Measurements from ENCODE around the gene TOX2. TPM values are rescaled to one million over a fixed set of nuclear protein-coding genes. Genes with fewer than 3 reads are reported as not detected.

Gene TOX2
- total and polyA plus RNA-seq, 4 experiments from 2014 or later = 0.22 to 1.1 (median 0.49) TPM

DNA sequence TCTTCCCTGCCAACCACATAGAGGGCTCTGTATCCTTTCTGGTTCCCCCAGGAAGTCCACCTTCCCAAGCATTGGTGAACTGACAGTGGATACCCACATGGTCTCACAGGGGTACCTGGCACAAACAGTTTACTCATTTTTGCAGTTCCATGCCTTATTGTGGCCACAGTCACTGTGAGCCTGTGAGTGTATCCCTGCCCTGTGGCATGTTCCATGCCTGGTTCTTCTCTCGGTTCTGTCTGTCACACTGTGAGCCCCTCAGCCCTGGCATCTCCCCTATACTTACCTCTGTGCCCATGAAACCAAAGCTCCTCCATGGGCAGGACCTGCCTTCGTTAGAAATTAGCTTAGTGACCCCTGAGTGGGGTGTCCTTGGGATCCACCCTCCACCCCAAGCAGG, 107.8 kb downstream of the TOX2 start:
- CTCF ChIA-PET (ENCODE audit: partially characterized antibody) = no interaction called here

GRCh38 chr20:44023515-44024371, 109.1 kb downstream of the TOX2 start:
- Mint-ChIP-seq H3K4me3 (no peak overlapping the region), H3K4me1 (peaks cover 27 to 42% (median 34%) of the 10 kb centered on the region in 4 donors), H3K36me3 (no peaks in the 10 kb centered on the region), H3K27ac (no peak overlapping the region), H3K27me3 (peaks cover 6 to 17% of the 10 kb centered on the region in 2 donors), H3K9me3 (no peaks in the 10 kb centered on the region)
- H3K27me3 ChIP-seq (ENCODE audit: insufficient read depth, low read length) = no peaks in the 10 kb centered on the region
- CTCF ChIA-PET (ENCODE audit: partially characterized antibody) = no interaction called here
- intact Hi-C loops (cut with micrococcal nuclease) = no loop called here
- no peaks in the 10 kb centered on the region for H3K9me3 ChIP-seq (ENCODE audit: control insufficient read depth in 1 of 2, low read length in 2 of 2)
- no peak overlapping the region for H3K27ac ChIP-seq (ENCODE audit: low read depth, low read length)
- DNase-seq = no peak
- POLR2A ChIA-PET (ENCODE audit: partially characterized antibody) = no interaction called here
- no peaks in the 10 kb centered on the region for H3K36me3 ChIP-seq (ENCODE audit: insufficient read depth, low read length)
- peaks cover 45% of the 10 kb centered on the region for H3K4me1 ChIP-seq (ENCODE audit: insufficient read depth, low read length)
- H3K4me3 ChIP-seq (ENCODE audit: low read length in 2 of 2) = no peak overlapping the region

More for the DNA sequence above, 107.8 kb downstream of the TOX2 start:
- Histone ChIP-seq H3K27ac (ENCODE audit: low read depth, low read length) (no peak overlapping the region), H3K4me3 (ENCODE audit: low read length in 2 of 2) (no peak overlapping the region), H3K27me3 (ENCODE audit: insufficient read depth, low read length) (no peaks in the 10 kb centered on the region), H3K36me3 (ENCODE audit: insufficient read depth, low read length) (no peaks in the 10 kb centered on the region), H3K4me1 (ENCODE audit: insufficient read depth, low read length) (peaks cover 40% of the 10 kb centered on the region), H3K9me3 (ENCODE audit: control insufficient read depth in 1 of 2, low read length in 2 of 2) (no peaks in the 10 kb centered on the region)
- DNase-seq = no peak
- no peak overlapping the region for H3K4me3 Mint-ChIP-seq
- H3K36me3 Mint-ChIP-seq = no peaks in the 10 kb centered on the region
- H3K9me3 Mint-ChIP-seq = no peaks in the 10 kb centered on the region
- no peak overlapping the region for H3K27ac Mint-ChIP-seq
- POLR2A ChIA-PET (ENCODE audit: partially characterized antibody) = no interaction called here
- H3K4me1 Mint-ChIP-seq = peaks cover 24 to 41% (median 33%) of the 10 kb centered on the region in 4 donors
- H3K27me3 Mint-ChIP-seq = peaks cover 1 to 16% of the 10 kb centered on the region in 2 donors
- intact Hi-C loops (cut with micrococcal nuclease) = no loop called here

DNA sequence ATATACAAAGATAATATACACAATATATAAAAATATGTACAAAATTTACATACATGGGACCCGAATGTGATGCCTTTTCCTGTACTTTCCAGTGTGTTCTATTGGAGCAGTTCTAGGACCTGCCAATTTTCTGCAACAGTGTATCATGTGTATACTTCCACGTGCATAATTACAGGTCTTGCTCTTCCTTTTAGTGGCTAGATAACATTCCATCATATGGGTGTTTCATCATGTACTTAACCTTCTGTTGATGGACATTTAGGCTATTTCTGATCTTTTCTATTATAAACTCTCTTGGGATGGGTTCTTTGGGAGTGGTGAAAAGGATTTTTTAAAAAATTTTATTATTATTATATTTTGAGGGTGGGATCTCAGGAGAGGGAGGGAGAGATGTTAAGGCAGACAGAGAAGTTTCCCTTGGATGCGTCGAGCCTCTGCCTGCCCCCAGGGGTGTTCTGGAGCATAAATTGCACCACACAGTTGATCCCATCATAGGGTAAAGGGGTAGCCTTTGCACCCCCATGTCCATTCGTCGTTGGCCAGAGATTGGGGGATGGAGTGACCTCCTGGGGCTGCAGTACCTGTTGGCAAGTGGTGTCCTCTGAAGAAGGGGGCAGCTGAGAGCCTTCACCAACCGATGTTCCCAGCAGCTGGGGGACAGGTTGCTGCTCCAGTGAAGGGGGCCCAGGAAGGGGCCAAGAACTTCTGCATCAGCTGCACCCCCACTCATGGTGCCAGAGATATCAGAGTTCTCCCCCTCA, 110.3 kb downstream of the TOX2 start:
- CTCF ChIA-PET (ENCODE audit: partially characterized antibody) = no interaction called here
- Mint-ChIP-seq H3K27ac (no peak overlapping the region), H3K9me3 (no peaks in the 10 kb centered on the region), H3K4me3 (no peak overlapping the region), H3K36me3 (no peaks in the 10 kb centered on the region), H3K27me3 (peaks cover 10 to 14% of the 10 kb centered on the region in 2 donors), H3K4me1 (peaks cover 26 to 42% (median 33%) of the 10 kb centered on the region in 4 donors)
- intact Hi-C loops (cut with micrococcal nuclease) = no loop called here
- H3K27ac ChIP-seq (ENCODE audit: low read depth, low read length) = no peak overlapping the region
- H3K27me3 ChIP-seq (ENCODE audit: insufficient read depth, low read length) = no peaks in the 10 kb centered on the region
- no peaks in the 10 kb centered on the region for H3K9me3 ChIP-seq (ENCODE audit: control insufficient read depth in 1 of 2, low read length in 2 of 2)
- DNase-seq = no peak
- POLR2A ChIA-PET (ENCODE audit: partially characterized antibody) = no interaction called here
- H3K4me1 ChIP-seq (ENCODE audit: insufficient read depth, low read length) = peaks cover 45% of the 10 kb centered on the region
- H3K4me3 ChIP-seq (ENCODE audit: low read length in 2 of 2) = no peak overlapping the region
- H3K36me3 ChIP-seq (ENCODE audit: insufficient read depth, low read length) = no peaks in the 10 kb centered on the region

DNA sequence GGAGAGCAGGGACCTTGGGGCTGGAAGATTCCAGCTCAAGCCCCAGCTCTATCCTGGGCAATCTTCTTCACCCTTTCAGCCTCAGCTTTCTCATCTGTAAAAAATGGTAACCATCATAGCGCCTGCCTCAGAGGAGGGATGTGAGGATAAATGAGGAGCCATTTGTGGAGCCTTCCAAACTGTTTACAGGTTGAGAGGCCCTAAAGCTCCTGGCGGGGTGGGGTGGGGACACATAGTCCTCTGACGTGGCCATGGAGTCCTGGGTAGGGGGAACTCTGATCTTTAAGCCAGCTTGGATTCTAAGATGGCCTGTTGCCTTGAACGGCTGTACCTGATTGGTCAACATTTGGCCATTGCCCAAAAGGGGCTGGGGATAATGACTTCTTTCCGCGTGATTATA, 111.1 kb downstream of the TOX2 start:
- DNase-seq = no peak
- Mint-ChIP-seq H3K27me3 (peaks cover 10 to 15% of the 10 kb centered on the region in 2 donors), H3K36me3 (no peaks in the 10 kb centered on the region), H3K4me3 (no peak overlapping the region), H3K27ac (no peak overlapping the region), H3K4me1 (peaks cover 27 to 43% (median 32%) of the 10 kb centered on the region in 4 donors), H3K9me3 (no peaks in the 10 kb centered on the region)
- no peak overlapping the region for H3K27ac ChIP-seq (ENCODE audit: low read depth, low read length)
- H3K36me3 ChIP-seq (ENCODE audit: insufficient read depth, low read length) = no peaks in the 10 kb centered on the region
- peaks cover 39% of the 10 kb centered on the region for H3K4me1 ChIP-seq (ENCODE audit: insufficient read depth, low read length)
- no peaks in the 10 kb centered on the region for H3K9me3 ChIP-seq (ENCODE audit: control insufficient read depth in 1 of 2, low read length in 2 of 2)
- ChIA-PET POLR2A (ENCODE audit: partially characterized antibody) (no interaction called here), CTCF (ENCODE audit: partially characterized antibody) (no interaction called here)
- intact Hi-C loops (cut with micrococcal nuclease) = no loop called here
- no peak overlapping the region for H3K4me3 ChIP-seq (ENCODE audit: low read length in 2 of 2)
- H3K27me3 ChIP-seq (ENCODE audit: insufficient read depth, low read length) = no peaks in the 10 kb centered on the region

GRCh38 chr20:44026647-44027342, 112.1 kb downstream of the TOX2 start:
- Mint-ChIP-seq H3K4me3 (no peak overlapping the region), H3K36me3 (no peaks in the 10 kb centered on the region), H3K4me1 (peaks cover 22 to 34% (median 30%) of the 10 kb centered on the region in 4 donors), H3K27me3 (peaks cover 10 to 19% of the 10 kb centered on the region in 2 donors), H3K9me3 (no peaks in the 10 kb centered on the region), H3K27ac (no peak overlapping the region)
- Histone ChIP-seq H3K4me1 (ENCODE audit: insufficient read depth, low read length) (peaks cover 33% of the 10 kb centered on the region), H3K27me3 (ENCODE audit: insufficient read depth, low read length) (no peaks in the 10 kb centered on the region), H3K9me3 (ENCODE audit: control insufficient read depth in 1 of 2, low read length in 2 of 2) (no peaks in the 10 kb centered on the region), H3K4me3 (ENCODE audit: low read length in 2 of 2) (no peak overlapping the region), H3K27ac (ENCODE audit: low read depth, low read length) (no peak overlapping the region), H3K36me3 (ENCODE audit: insufficient read depth, low read length) (no peaks in the 10 kb centered on the region)
- intact Hi-C loops (cut with micrococcal nuclease) = no loop called here
- DNase-seq = no peak
- ChIA-PET CTCF (ENCODE audit: partially characterized antibody) (no interaction called here), POLR2A (ENCODE audit: partially characterized antibody) (no interaction called here)

- peaks cover 27% of the 10 kb centered on the region for H3K4me1 ChIP-seq (ENCODE audit: insufficient read depth, low read length)
- no peak for DNase-seq
- H3K4me3 ChIP-seq (ENCODE audit: low read length in 2 of 2) = no peak overlapping the region
- H3K27ac Mint-ChIP-seq = no peak overlapping the region
- CTCF ChIA-PET (ENCODE audit: partially characterized antibody) = no interaction called here
- peak overlapping the region in 1 of 8 donors; percentile 13 for H3K4me3 Mint-ChIP-seq
- peaks cover 20 to 34% (median 30%) of the 10 kb centered on the region in 4 donors for H3K4me1 Mint-ChIP-seq
- H3K27ac ChIP-seq (ENCODE audit: low read depth, low read length) = no peak overlapping the region
- H3K36me3 ChIP-seq (ENCODE audit: insufficient read depth, low read length) = no peaks in the 10 kb centered on the region
- H3K27me3 Mint-ChIP-seq = peaks cover 10 to 16% of the 10 kb centered on the region in 2 donors
- no peaks in the 10 kb centered on the region for H3K9me3 Mint-ChIP-seq
- intact Hi-C loops (cut with micrococcal nuclease) = no loop called here
- H3K9me3 ChIP-seq (ENCODE audit: control insufficient read depth in 1 of 2, low read length in 2 of 2) = no peaks in the 10 kb centered on the region
- no peaks in the 10 kb centered on the region for H3K27me3 ChIP-seq (ENCODE audit: insufficient read depth, low read length)
- POLR2A ChIA-PET (ENCODE audit: partially characterized antibody) = no interaction called here
- no peaks in the 10 kb centered on the region for H3K36me3 Mint-ChIP-seq
Observed at GRCh38 chr20:44027343-44028002, 112.8 kb downstream of the TOX2 start.
